ENCODE results near the gene POGZ.

Gene POGZ

GRCh38 chr1:151495316-151495715 lies 36.0 kb upstream of the POGZ start:
- Histone ChIP-seq H3K9ac (ENCODE audit: low read depth in 1 of 2, low read length in 2 of 2) (no peak overlapping the region), H3K36me3 (ENCODE audit: control insufficient read depth in 1 of 2, insufficient read depth in 2 of 2, low read length in 2 of 2) (no peaks in the 10 kb centered on the region), H3K9me3 (ENCODE audit: control insufficient read depth in 1 of 2, low read length in 2 of 2) (no peaks in the 10 kb centered on the region), H3K27ac (ENCODE audit: low read depth, low read length) (no peak overlapping the region), H3K4me3 (ENCODE audit: low read depth in 1 of 2, low read length in 2 of 2) (no peak overlapping the region), H3K4me1 (ENCODE audit: control insufficient read depth in 1 of 2, insufficient read depth in 2 of 2, low read length in 2 of 2) (peaks cover 10 to 16% of the 10 kb centered on the region in 2 donors), H3K27me3 (ENCODE audit: control insufficient read depth in 1 of 2, insufficient read depth in 2 of 2, low read length in 2 of 2) (no peaks in the 10 kb centered on the region)

- no peaks in the 10 kb centered on the region for H3K36me3 ChIP-seq (ENCODE audit: control insufficient read depth in 1 of 2, insufficient read depth in 2 of 2, low read length in 2 of 2)
- H3K4me1 ChIP-seq (ENCODE audit: control insufficient read depth in 1 of 2, insufficient read depth in 2 of 2, low read length in 2 of 2), result peaks cover 5 to 13% of the 10 kb centered on the region in 2 donors
- H3K4me3 ChIP-seq (ENCODE audit: low read depth in 1 of 2, low read length in 2 of 2), result no peak overlapping the region
- H3K27me3 ChIP-seq (ENCODE audit: control insufficient read depth in 1 of 2, insufficient read depth in 2 of 2, low read length in 2 of 2), result no peaks in the 10 kb centered on the region
- H3K9ac ChIP-seq (ENCODE audit: low read depth in 1 of 2, low read length in 2 of 2), result no peak overlapping the region
- H3K27ac ChIP-seq (ENCODE audit: low read depth, low read length), result no peak overlapping the region
- no peaks in the 10 kb centered on the region for H3K9me3 ChIP-seq (ENCODE audit: control insufficient read depth in 1 of 2, low read length in 2 of 2)
These were observed 35.5 kb upstream of the POGZ start for GRCh38 chr1:151494741-151495281.

GRCh38 chr1:151493042-151493441 lies 33.7 kb upstream of the POGZ start:
- Histone ChIP-seq H3K9ac (ENCODE audit: low read depth in 1 of 2, low read length in 2 of 2) (no peak overlapping the region), H3K4me3 (ENCODE audit: low read depth in 1 of 2, low read length in 2 of 2) (no peak overlapping the region), H3K27ac (ENCODE audit: low read depth, low read length) (no peak overlapping the region), H3K27me3 (ENCODE audit: control insufficient read depth in 1 of 2, insufficient read depth in 2 of 2, low read length in 2 of 2) (no peaks in the 10 kb centered on the region), H3K36me3 (ENCODE audit: control insufficient read depth in 1 of 2, insufficient read depth in 2 of 2, low read length in 2 of 2) (no peaks in the 10 kb centered on the region), H3K9me3 (ENCODE audit: control insufficient read depth in 1 of 2, low read length in 2 of 2) (no peaks in the 10 kb centered on the region), H3K4me1 (ENCODE audit: control insufficient read depth in 1 of 2, insufficient read depth in 2 of 2, low read length in 2 of 2) (peaks cover 0 to 5% of the 10 kb centered on the region in 2 donors)

- Histone ChIP-seq H3K27ac (ENCODE audit: low read depth, low read length) (no peak overlapping the region), H3K9ac (ENCODE audit: low read depth in 1 of 2, low read length in 2 of 2) (no peak overlapping the region), H3K4me3 (ENCODE audit: low read depth in 1 of 2, low read length in 2 of 2) (no peak overlapping the region), H3K4me1 (ENCODE audit: control insufficient read depth in 1 of 2, insufficient read depth in 2 of 2, low read length in 2 of 2) (peaks cover 0 to 5% of the 10 kb centered on the region in 2 donors), H3K9me3 (ENCODE audit: control insufficient read depth in 1 of 2, low read length in 2 of 2) (no peaks in the 10 kb centered on the region), H3K36me3 (ENCODE audit: control insufficient read depth in 1 of 2, insufficient read depth in 2 of 2, low read length in 2 of 2) (no peaks in the 10 kb centered on the region), H3K27me3 (ENCODE audit: control insufficient read depth in 1 of 2, insufficient read depth in 2 of 2, low read length in 2 of 2) (no peaks in the 10 kb centered on the region)
These were observed 32.8 kb upstream of the POGZ start for GRCh38 chr1:151492120-151492519.

GRCh38 chr1:151491641-151492040 lies 32.3 kb upstream of the POGZ start:
- H3K36me3 ChIP-seq (ENCODE audit: control insufficient read depth in 1 of 2, insufficient read depth in 2 of 2, low read length in 2 of 2), result no peaks in the 10 kb centered on the region
- no peaks in the 10 kb centered on the region for H3K27me3 ChIP-seq (ENCODE audit: control insufficient read depth in 1 of 2, insufficient read depth in 2 of 2, low read length in 2 of 2)
- H3K4me1 ChIP-seq (ENCODE audit: control insufficient read depth in 1 of 2, insufficient read depth in 2 of 2, low read length in 2 of 2), result peaks cover 0 to 5% of the 10 kb centered on the region in 2 donors
- no peak overlapping the region for H3K27ac ChIP-seq (ENCODE audit: low read depth, low read length)
- no peak overlapping the region for H3K4me3 ChIP-seq (ENCODE audit: low read depth in 1 of 2, low read length in 2 of 2)
- H3K9me3 ChIP-seq (ENCODE audit: control insufficient read depth in 1 of 2, low read length in 2 of 2), result no peaks in the 10 kb centered on the region
- H3K9ac ChIP-seq (ENCODE audit: low read depth in 1 of 2, low read length in 2 of 2), result no peak overlapping the region

- Histone ChIP-seq H3K9ac (ENCODE audit: low read depth in 1 of 2, low read length in 2 of 2) (no peak overlapping the region), H3K4me1 (ENCODE audit: control insufficient read depth in 1 of 2, insufficient read depth in 2 of 2, low read length in 2 of 2) (no peaks in the 10 kb centered on the region), H3K36me3 (ENCODE audit: control insufficient read depth in 1 of 2, insufficient read depth in 2 of 2, low read length in 2 of 2) (no peaks in the 10 kb centered on the region), H3K27ac (ENCODE audit: low read depth, low read length) (no peak overlapping the region), H3K9me3 (ENCODE audit: control insufficient read depth in 1 of 2, low read length in 2 of 2) (peaks cover 3 to 4% of the 10 kb centered on the region in 2 donors), H3K27me3 (ENCODE audit: control insufficient read depth in 1 of 2, insufficient read depth in 2 of 2, low read length in 2 of 2) (no peaks in the 10 kb centered on the region), H3K4me3 (ENCODE audit: low read depth in 1 of 2, low read length in 2 of 2) (no peak overlapping the region)
These were observed 27.3 kb upstream of the POGZ start for GRCh38 chr1:151486557-151486956.

- H3K27ac ChIP-seq (ENCODE audit: low read depth, low read length), result no peak overlapping the region
- H3K27me3 ChIP-seq (ENCODE audit: control insufficient read depth in 1 of 2, insufficient read depth in 2 of 2, low read length in 2 of 2), result no peaks in the 10 kb centered on the region
- no peaks in the 10 kb centered on the region for H3K36me3 ChIP-seq (ENCODE audit: control insufficient read depth in 1 of 2, insufficient read depth in 2 of 2, low read length in 2 of 2)
- H3K9me3 ChIP-seq (ENCODE audit: control insufficient read depth in 1 of 2, low read length in 2 of 2), result peaks cover 3 to 4% of the 10 kb centered on the region in 2 donors
- no peak overlapping the region for H3K4me3 ChIP-seq (ENCODE audit: low read depth in 1 of 2, low read length in 2 of 2)
- H3K4me1 ChIP-seq (ENCODE audit: control insufficient read depth in 1 of 2, insufficient read depth in 2 of 2, low read length in 2 of 2), result no peaks in the 10 kb centered on the region
- no peak overlapping the region for H3K9ac ChIP-seq (ENCODE audit: low read depth in 1 of 2, low read length in 2 of 2)
These were observed 26.5 kb upstream of the POGZ start for GRCh38 chr1:151485685-151486255.

- Histone ChIP-seq H3K36me3 (ENCODE audit: control insufficient read depth in 1 of 2, insufficient read depth in 2 of 2, low read length in 2 of 2) (no peaks in the 10 kb centered on the region), H3K27ac (ENCODE audit: low read depth, low read length) (no peak overlapping the region), H3K27me3 (ENCODE audit: control insufficient read depth in 1 of 2, insufficient read depth in 2 of 2, low read length in 2 of 2) (no peaks in the 10 kb centered on the region), H3K4me1 (ENCODE audit: control insufficient read depth in 1 of 2, insufficient read depth in 2 of 2, low read length in 2 of 2) (no peaks in the 10 kb centered on the region), H3K9me3 (ENCODE audit: control insufficient read depth in 1 of 2, low read length in 2 of 2) (peaks cover 3 to 4% of the 10 kb centered on the region in 2 donors), H3K4me3 (ENCODE audit: low read depth in 1 of 2, low read length in 2 of 2) (no peak overlapping the region), H3K9ac (ENCODE audit: low read depth in 1 of 2, low read length in 2 of 2) (no peak overlapping the region)
These were observed 22.7 kb upstream of the POGZ start for GRCh38 chr1:151482017-151482416.

GRCh38 chr1:151479462-151479861 lies 20.2 kb upstream of the POGZ start:
- no peaks in the 10 kb centered on the region for H3K27me3 ChIP-seq (ENCODE audit: control insufficient read depth in 1 of 2, insufficient read depth in 2 of 2, low read length in 2 of 2)
- H3K9ac ChIP-seq (ENCODE audit: low read depth in 1 of 2, low read length in 2 of 2), result no peak overlapping the region
- H3K27ac ChIP-seq (ENCODE audit: low read depth, low read length), result no peak overlapping the region
- H3K4me1 ChIP-seq (ENCODE audit: control insufficient read depth in 1 of 2, insufficient read depth in 2 of 2, low read length in 2 of 2), result no peaks in the 10 kb centered on the region
- H3K36me3 ChIP-seq (ENCODE audit: control insufficient read depth in 1 of 2, insufficient read depth in 2 of 2, low read length in 2 of 2), result no peaks in the 10 kb centered on the region
- H3K9me3 ChIP-seq (ENCODE audit: control insufficient read depth in 1 of 2, low read length in 2 of 2), result peaks cover 3 to 4% of the 10 kb centered on the region in 2 donors
- H3K4me3 ChIP-seq (ENCODE audit: low read depth in 1 of 2, low read length in 2 of 2), result no peak overlapping the region

- H3K27me3 ChIP-seq (ENCODE audit: control insufficient read depth in 1 of 2, insufficient read depth in 2 of 2, low read length in 2 of 2), result no peaks in the 10 kb centered on the region
- no peak overlapping the region for H3K27ac ChIP-seq (ENCODE audit: low read depth, low read length)
These were observed 19.6 kb upstream of the POGZ start for GRCh38 chr1:151478923-151479322.

More at GRCh38 chr1:151478923-151479322, 19.6 kb upstream of the POGZ start:
- Histone ChIP-seq H3K9me3 (ENCODE audit: control insufficient read depth in 1 of 2, low read length in 2 of 2) (peaks cover 3 to 4% of the 10 kb centered on the region in 2 donors), H3K9ac (ENCODE audit: low read depth in 1 of 2, low read length in 2 of 2) (no peak overlapping the region), H3K36me3 (ENCODE audit: control insufficient read depth in 1 of 2, insufficient read depth in 2 of 2, low read length in 2 of 2) (no peaks in the 10 kb centered on the region), H3K4me1 (ENCODE audit: control insufficient read depth in 1 of 2, insufficient read depth in 2 of 2, low read length in 2 of 2) (no peaks in the 10 kb centered on the region), H3K4me3 (ENCODE audit: low read depth in 1 of 2, low read length in 2 of 2) (no peak overlapping the region)

All from duodenal mucosa (tissue), 2 donors.